NCI-H345 treated with DMSO at 0.1 percent for 48 hours (cell line): ENCODE results near the gene PDE11A.
"Not testable (repeated sequence)": the region's sequence is repeated elsewhere in the genome, so short reads cannot be mapped to it uniquely, and the experiment has no call there.

ENCODE experiments used
- DNase-seq: peaks from one replicate; lab custom pipeline; 2025; ENCODE audit not compliant: unreplicated experiment; lab: John Stamatoyannopoulos, UW

Gene PDE11A

GRCh38 chr2:178009813-178010212, 62.8 kb downstream of the PDE11A start:
- no peak for DNase-seq

DNA sequence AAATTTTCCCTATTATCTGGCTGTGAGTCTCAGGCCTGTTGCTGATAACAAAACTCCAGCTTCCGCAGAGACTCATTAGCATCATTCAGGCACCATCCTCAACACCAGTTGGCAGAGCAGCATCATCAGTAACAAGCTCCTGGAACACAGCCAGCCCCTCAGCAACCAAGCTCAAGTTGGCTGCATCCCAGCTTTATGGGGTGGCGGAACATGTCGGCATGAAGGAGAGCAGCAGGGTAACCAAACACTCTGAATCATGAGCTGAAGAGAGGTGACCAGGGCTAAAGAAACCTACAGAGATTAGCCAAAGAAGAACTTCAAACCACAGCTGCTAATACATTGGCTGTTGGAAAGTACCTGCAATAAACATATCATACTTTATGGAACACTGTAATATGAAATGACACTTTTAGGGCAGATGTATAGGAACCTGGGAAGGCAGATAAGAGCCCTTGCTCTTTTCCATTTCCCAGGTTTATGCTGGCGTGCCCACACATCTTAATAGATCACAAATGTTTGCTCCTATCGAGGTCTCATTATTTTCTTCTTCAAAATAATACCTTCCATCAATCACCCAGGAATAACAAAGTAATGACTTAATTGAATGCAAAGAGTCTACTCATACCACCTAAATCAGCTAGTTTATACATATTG, 63.8 kb downstream of the PDE11A start:
- DNase-seq, result peak; percentile 90

DNA sequence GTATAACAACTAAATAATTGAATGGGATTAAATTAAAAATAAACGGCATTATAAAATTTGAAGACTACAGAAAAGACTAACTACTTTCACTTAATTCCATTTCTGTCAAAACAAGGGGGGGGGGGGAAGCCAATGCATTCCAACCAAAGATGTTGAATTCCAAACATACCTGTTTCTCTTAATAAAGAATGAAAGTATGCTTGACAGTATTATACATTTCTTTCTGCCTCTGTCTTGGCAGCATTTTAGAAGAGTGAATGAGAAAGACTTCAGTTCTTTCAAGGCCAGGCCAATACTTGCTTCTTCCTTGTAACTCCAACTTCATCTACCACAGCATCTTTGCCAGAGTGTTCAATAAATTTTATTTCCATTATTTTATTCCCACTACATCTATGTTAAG, 65.9 kb downstream of the PDE11A start:
- no peak for DNase-seq

GRCh38 chr2:178005756-178006155, 66.8 kb downstream of the PDE11A start:
- DNase-seq, result no peak

DNA sequence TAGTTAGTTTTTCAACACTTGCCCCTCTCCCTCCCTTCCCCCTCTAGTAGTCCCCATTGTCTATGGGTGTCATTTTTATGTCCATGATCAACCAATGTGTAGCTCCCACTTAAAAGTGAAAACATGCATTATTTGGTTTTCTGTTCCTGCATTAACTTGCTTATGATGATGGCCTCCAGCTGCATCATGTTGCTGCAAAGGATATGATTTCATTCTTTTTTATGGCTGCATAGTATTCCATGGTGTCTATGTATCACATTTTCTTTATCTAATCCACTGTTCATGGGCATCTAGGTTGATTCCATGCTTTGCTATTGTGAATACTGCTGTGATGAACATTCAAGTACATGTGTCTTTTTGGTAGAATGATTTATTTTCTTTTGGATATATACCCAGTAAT, 70.5 kb downstream of the PDE11A start:
- no peak for DNase-seq

- no peak for DNase-seq
Observed at GRCh38 chr2:177998996-177999395, 73.6 kb downstream of the PDE11A start.

DNA sequence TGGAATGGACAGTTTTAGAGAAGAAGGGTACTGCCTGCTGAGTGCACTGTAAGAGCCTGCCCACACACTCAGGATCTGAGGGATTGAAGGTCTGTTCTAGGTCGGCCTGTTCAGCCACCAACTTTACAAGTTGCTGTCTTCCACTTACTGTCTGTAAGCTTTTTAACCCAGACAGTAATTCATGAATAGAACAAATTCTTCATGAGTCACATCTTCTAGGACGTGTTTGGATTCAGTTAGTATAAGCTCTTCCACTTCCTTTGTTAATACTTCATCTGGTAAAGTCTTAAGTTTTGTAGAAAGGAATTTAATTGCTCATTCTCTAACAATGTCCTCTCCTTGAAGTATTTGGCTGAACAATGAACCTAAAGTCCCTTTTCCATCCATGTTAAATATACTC, 74.6 kb downstream of the PDE11A start:
- DNase-seq, result no peak

- DNase-seq, result no peak
Observed at GRCh38 chr2:177992992-177993391, 79.6 kb downstream of the PDE11A start.

- DNase-seq, result no peak
Observed at GRCh38 chr2:177989029-177989885, 83.3 kb downstream of the PDE11A start.

GRCh38 chr2:177984749-177985148, 87.8 kb downstream of the PDE11A start:
- DNase-seq, result no peak

DNA sequence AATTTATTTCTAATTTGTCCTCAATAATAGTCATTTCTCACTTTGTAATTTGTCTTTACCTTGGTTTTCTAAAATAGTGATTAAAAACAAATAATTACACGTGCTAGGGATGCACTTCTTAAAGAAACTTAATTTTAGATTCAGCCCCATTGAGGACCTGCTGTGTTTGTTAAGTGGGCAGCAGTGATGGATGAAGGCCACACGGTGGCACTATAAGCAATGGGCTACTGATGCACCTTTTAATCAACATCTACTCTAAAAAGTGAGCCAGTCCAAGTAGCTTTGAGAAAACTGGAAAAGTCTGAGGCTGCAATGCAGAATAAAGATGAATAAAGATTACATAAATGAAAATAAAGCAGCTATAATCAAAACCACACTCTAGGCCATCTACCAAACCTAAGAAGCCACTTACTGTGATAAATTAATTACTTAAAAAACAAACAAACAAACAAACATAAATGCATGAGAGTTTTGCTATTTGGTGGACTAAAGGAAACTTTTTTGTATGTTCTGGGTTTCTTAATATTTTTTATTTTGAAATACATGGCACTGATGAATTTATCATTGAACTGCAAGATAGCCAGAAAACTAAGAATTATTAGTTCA, 89.3 kb downstream of the PDE11A start:
- peak; percentile 23 for DNase-seq

GRCh38 chr2:177972782-177973181, 99.8 kb downstream of the PDE11A start:
- no peak for DNase-seq

GRCh38 chr2:177972123-177972522, 100.5 kb downstream of the PDE11A start:
- no peak for DNase-seq

GRCh38 chr2:177970670-177971454, 101.7 kb downstream of the PDE11A start:
- DNase-seq, result no peak

DNA sequence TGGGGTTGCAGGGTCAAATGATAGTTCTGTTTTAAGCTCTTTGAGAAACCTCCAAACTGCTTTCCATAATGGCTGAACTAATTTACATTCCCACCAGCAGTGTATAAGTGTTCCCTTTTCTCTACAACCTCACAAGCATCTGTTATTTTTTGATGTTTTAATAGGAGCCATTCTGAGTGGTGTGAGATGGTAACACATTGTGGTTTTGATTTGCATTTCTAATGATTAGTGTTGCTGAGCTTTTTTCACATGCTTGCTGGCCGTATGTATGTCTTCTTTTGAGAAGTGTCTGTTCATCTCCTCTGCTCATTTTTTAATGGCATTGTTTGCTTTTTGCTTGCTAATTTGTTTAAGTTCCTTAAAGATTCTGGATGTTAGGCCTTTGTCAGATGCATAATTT, 107.7 kb downstream of the PDE11A start:
- no peak for DNase-seq

GRCh38 chr2:177952151-177952550, 120.4 kb downstream of the PDE11A start:
- DNase-seq, result no peak

DNA sequence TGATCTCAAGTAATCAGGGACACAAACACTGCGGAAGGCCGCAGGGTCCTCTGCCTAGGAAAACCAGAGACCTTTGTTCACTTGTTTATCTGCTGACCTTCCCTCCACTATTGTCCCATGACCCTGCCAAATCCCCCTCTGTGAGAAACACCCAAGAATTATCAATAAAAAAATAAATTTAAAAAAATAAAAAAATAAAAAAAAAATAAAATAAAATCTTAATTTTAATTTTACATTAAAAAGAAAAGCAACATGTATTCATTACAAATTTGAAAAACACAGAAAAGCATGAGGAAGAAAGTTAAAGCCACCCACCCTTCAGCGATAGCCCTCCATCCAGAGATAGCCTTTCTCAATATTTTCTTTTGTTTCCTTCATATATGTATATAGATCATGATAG, 125.0 kb downstream of the PDE11A start:
- not testable (repeated sequence) for DNase-seq

- DNase-seq, result not testable (repeated sequence)
Observed at GRCh38 chr2:177944530-177944929, 128.0 kb downstream of the PDE11A start.

GRCh38 chr2:177942731-177943130, 129.8 kb downstream of the PDE11A start:
- DNase-seq, result no peak

- no peak for DNase-seq
Observed at GRCh38 chr2:177939211-177939610, 133.4 kb downstream of the PDE11A start.

DNA sequence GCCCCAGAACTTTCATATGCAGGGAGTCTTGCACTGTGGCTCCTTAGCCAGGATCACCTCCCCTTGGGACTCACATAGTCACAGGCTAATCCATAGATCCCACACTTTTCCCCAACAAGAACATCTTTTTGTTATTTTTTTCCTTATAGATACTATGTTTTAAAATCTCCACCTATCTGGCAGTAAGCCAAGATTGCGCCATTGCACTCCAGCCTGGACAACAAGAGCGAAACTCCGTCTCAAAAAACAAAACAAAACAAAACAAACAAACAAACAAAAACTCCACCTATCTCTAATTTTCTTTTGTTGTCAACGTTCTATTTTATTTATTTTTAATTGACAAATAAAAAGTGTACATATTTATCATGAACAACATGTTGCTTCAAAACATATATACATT, 141.7 kb downstream of the PDE11A start:
- DNase-seq, result no peak
